Ammon's horn (tissue), 1 donor: Measurements from ENCODE around the gene CFL1.

Source experiments
- DNase-seq: peaks from one replicate; pipeline ENCODE4 v3.0.0-alpha.2; 2016; ENCODE audit warnings: low spot score

The CFL1 gene

GRCh38 chr11:65869643-65870306 is 11.8 kb upstream of the CFL1 start:
- DNase-seq, result no peak

GRCh38 chr11:65868907-65869306 is 10.9 kb upstream of the CFL1 start:
- DNase-seq, result no peak

- DNase-seq, result peak; percentile 54
Measured at GRCh38 chr11:65868076-65868667, 10.2 kb upstream of the CFL1 start.

- no peak for DNase-seq
Measured at GRCh38 chr11:65867284-65868071, 9.5 kb upstream of the CFL1 start.

GRCh38 chr11:65866509-65867283 is 8.7 kb upstream of the CFL1 start:
- no peak for DNase-seq

GRCh38 chr11:65865550-65866172 is 7.7 kb upstream of the CFL1 start:
- DNase-seq, result no peak

- no peak for DNase-seq
Measured at GRCh38 chr11:65864706-65865471, 6.9 kb upstream of the CFL1 start.

GRCh38 chr11:65863889-65864705 is 6.1 kb upstream of the CFL1 start:
- no peak for DNase-seq

- DNase-seq, result no peak
Measured at GRCh38 chr11:65862941-65863888, 5.2 kb upstream of the CFL1 start.

- no peak for DNase-seq
Measured at GRCh38 chr11:65862191-65862735, 4.3 kb upstream of the CFL1 start.

- no peak for DNase-seq
Measured at GRCh38 chr11:65861533-65862183, 3.7 kb upstream of the CFL1 start.

GRCh38 chr11:65861165-65861505 is 3.2 kb upstream of the CFL1 start:
- no peak for DNase-seq

GRCh38 chr11:65860278-65861164 is 2.5 kb upstream of the CFL1 start, which contains the start of gene MUS81:
MUS81 (plus strand) TSS chr11:65860433; CDS start chr11:65860754, 321 bp downstream.
- DNase-seq, result peak; percentile 95

- DNase-seq, result peak; percentile 42
Measured at GRCh38 chr11:65859812-65860277, 1.9 kb upstream of the CFL1 start.

- DNase-seq, result peak; percentile 98
Measured at GRCh38 chr11:65859095-65859811, 1.3 kb upstream of the CFL1 start.

- no peak for DNase-seq
Measured at GRCh38 chr11:65858681-65859087, 704 bp upstream of the CFL1 start.

- DNase-seq, result no peak
Measured at GRCh38 chr11:65857500-65857852, 504 bp downstream of the CFL1 start.
